Neuronal stem cell (in vitro differentiated cells): ENCODE data around the gene CMYA5.

Experiments
- DNase-seq: peaks from one replicate; pipeline ENCODE4 v3.0.0-alpha.2; 2013; ENCODE audit warnings: low spot score
- H2AFZ ChIP-seq: one replicate; pipeline ENCODE4 v1.6.1; 2013; ENCODE audit warnings: mild to moderate bottlenecking, low read length, inconsistent platforms
- H2AK5ac ChIP-seq: 2 replicates; pipeline ENCODE4 v1.6.1; 2013; ENCODE audit warnings: low read depth, mild to moderate bottlenecking, inconsistent platforms, low read length, moderate library complexity, mixed read lengths
- H2BK120ac ChIP-seq: 2 replicates; pipeline ENCODE4 v1.6.1; 2013; ENCODE audit warnings: low read depth, mild to moderate bottlenecking, inconsistent platforms, low read length, moderate library complexity, mixed read lengths
- H2BK12ac ChIP-seq: one replicate; pipeline ENCODE4 v1.6.1; 2013; ENCODE audit warnings: low read length, inconsistent platforms
- H2BK15ac ChIP-seq: 2 replicates; pipeline ENCODE4 v1.6.1; 2013; ENCODE audit warnings: mild to moderate bottlenecking, low read length, inconsistent platforms, mixed read lengths
- H2BK5ac ChIP-seq: one replicate; pipeline ENCODE4 v1.6.1; 2013; ENCODE audit warnings: inconsistent platforms, mild to moderate bottlenecking, low read length, moderate library complexity
- H3K14ac ChIP-seq: one replicate; pipeline ENCODE4 v1.6.1; 2013; ENCODE audit warnings: low read length, inconsistent platforms
- H3K18ac ChIP-seq: 2 replicates; pipeline ENCODE4 v1.6.1; 2013; ENCODE audit warnings: low read length, inconsistent platforms
- H3K23ac ChIP-seq: 2 replicates; pipeline ENCODE4 v1.6.1; 2013; ENCODE audit warnings: low read depth, mild to moderate bottlenecking, mixed read lengths, low read length, inconsistent platforms; ENCODE audit not compliant: poor library complexity
- H3K27ac ChIP-seq: replicated peaks from 3 replicates; pipeline ENCODE4 v1.5.1; 2013; ENCODE audit warnings: low read length, inconsistent platforms
- H3K27me3 ChIP-seq, 3 experiments: 2 replicates each; pipeline ENCODE4 v1.6.1; 2013; ENCODE audit warnings: low read length in 3 of 3, mild to moderate bottlenecking in 2 of 3, inconsistent platforms in 1 of 3, low read depth in 1 of 3, mixed read lengths in 1 of 3, moderate library complexity in 1 of 3; ENCODE audit not compliant: control insufficient read depth in 3 of 3, insufficient read depth in 3 of 3
- H3K36me3 ChIP-seq, 2 donors: replicated peaks in 1 of 2; 2 replicates each; pipeline ENCODE4 v1.6.1; 2013; ENCODE audit warnings: low read length in 2 of 2; ENCODE audit not compliant: control insufficient read depth in 2 of 2, insufficient read depth in 2 of 2
- H3K4ac ChIP-seq: 2 replicates; pipeline ENCODE4 v1.6.1; 2013; ENCODE audit warnings: inconsistent platforms, mild to moderate bottlenecking, low read length, moderate library complexity
- H3K4me1 ChIP-seq, 2 donors: 1 replicate in 1 of 2; 2 replicates in 1 of 2; pipeline ENCODE4 v1.6.1; 2013; ENCODE audit warnings: low read length in 2 of 2, low read depth in 1 of 2; ENCODE audit not compliant: control insufficient read depth in 2 of 2, insufficient read depth in 1 of 2
- H3K4me2 ChIP-seq: one replicate; pipeline ENCODE4 v1.6.1; 2013; ENCODE audit warnings: mild to moderate bottlenecking, low read length, inconsistent platforms; ENCODE audit not compliant: insufficient read depth, poor library complexity, severe bottlenecking
- H3K4me3 ChIP-seq, 2 donors: 2 replicates each; pipeline ENCODE4 v1.5.1; 2013; ENCODE audit warnings: low read length in 2 of 2, mild to moderate bottlenecking in 2 of 2, inconsistent platforms in 1 of 2, moderate library complexity in 1 of 2
- H3K79me1 ChIP-seq: one replicate; pipeline ENCODE4 v1.6.1; 2013; ENCODE audit warnings: low read depth, mild to moderate bottlenecking, inconsistent platforms, low read length, moderate library complexity
- H3K9ac ChIP-seq: one replicate; pipeline ENCODE4 v1.6.1; 2013; ENCODE audit warnings: mild to moderate bottlenecking, low read depth, low read length, inconsistent platforms; ENCODE audit not compliant: poor library complexity
- H3K9me3 ChIP-seq, 2 donors: replicated peaks in 1 of 2; 2 replicates each; pipeline versions ENCODE3 to v1.6.1; 2013; ENCODE audit warnings: low read length in 2 of 2, mild to moderate bottlenecking in 2 of 2, inconsistent platforms in 1 of 2, low read depth in 1 of 2, mixed read lengths in 1 of 2, moderate library complexity in 1 of 2; ENCODE audit not compliant: control insufficient read depth in 2 of 2, insufficient read depth in 1 of 2
- H4K8ac ChIP-seq: one replicate; pipeline ENCODE4 v1.6.1; 2013; ENCODE audit warnings: low read depth, mild to moderate bottlenecking, inconsistent platforms, low read length, moderate library complexity
- H4K91ac ChIP-seq: one replicate; pipeline ENCODE4 v1.6.1; 2013; ENCODE audit warnings: low read length, low read depth, mild to moderate bottlenecking, inconsistent platforms; ENCODE audit not compliant: poor library complexity
- WGBS, 2 donors: extraction: QIAGEN DNeasy Blood & Tissue Kit; methylation state at CpG; one replicate each; pipeline ENCODE4 v1.1.7; 2013; ENCODE audit warnings: missing lambda C conversion rate in 2 of 2, mixed read lengths in 1 of 2; ENCODE audit not compliant: insufficient read length in 2 of 2, insufficient replicate concordance in 1 of 2; ENCODE audit errors: extremely low coverage in 2 of 2; 5-methylcytosine and 5-hydroxymethylcytosine counted together

The CMYA5 gene

GRCh38 chr5:79699763-79700400 lies 10.2 kb downstream of the CMYA5 start:
- DNase-seq, result no peak

GRCh38 chr5:79702606-79703380 lies 13.2 kb downstream of the CMYA5 start:
- Histone ChIP-seq H3K4me1 (no peaks in the 10 kb centered on the region), H3K27ac (no peak overlapping the region), H3K4me2 (no peak overlapping the region), H3K4ac (no peak overlapping the region), H3K9me3 (peaks cover 0 to 3% of the 10 kb centered on the region in 2 donors), H3K27me3 (no peaks in the 10 kb centered on the region), H3K79me1 (no peaks in the 10 kb centered on the region), H3K14ac (no peak overlapping the region), H4K8ac (no peak overlapping the region), H3K4me3 (no peak overlapping the region), H4K91ac (no peak overlapping the region), H3K36me3 (no peaks in the 10 kb centered on the region), H2AFZ (no peak overlapping the region), H2AK5ac (no peak overlapping the region), H3K23ac (no peak overlapping the region), H2BK120ac (no peak overlapping the region), H3K9ac (no peak overlapping the region), H3K18ac (no peak overlapping the region), H2BK12ac (no peak overlapping the region), H2BK5ac (no peak overlapping the region), H2BK15ac (no peak overlapping the region)
- WGBS, 2 donors, result no CpG with 5 or more reads among the region's 3 CpGs
- DNase-seq, result no peak

More at GRCh38 chr5:79699763-79700400, 10.2 kb downstream of the CMYA5 start:
- no peak overlapping the region for H3K4ac ChIP-seq
- no peak overlapping the region for H2AK5ac ChIP-seq
- no peak overlapping the region for H3K9ac ChIP-seq
- H2AFZ ChIP-seq, result no peak overlapping the region
- H3K14ac ChIP-seq, result no peak overlapping the region
- H2BK12ac ChIP-seq, result no peak overlapping the region
- no peaks in the 10 kb centered on the region for H3K36me3 ChIP-seq
- no peaks in the 10 kb centered on the region for H3K9me3 ChIP-seq
- no peaks in the 10 kb centered on the region for H3K27me3 ChIP-seq
- H4K8ac ChIP-seq, result no peak overlapping the region
- no peak overlapping the region for H2BK15ac ChIP-seq
- no peak overlapping the region for H3K27ac ChIP-seq
- no peaks in the 10 kb centered on the region for H3K79me1 ChIP-seq
- H3K18ac ChIP-seq, result no peak overlapping the region
- H4K91ac ChIP-seq, result no peak overlapping the region
- no peak overlapping the region for H3K23ac ChIP-seq
- no CpG with 5 or more reads among the region's 4 CpGs for WGBS, 2 donors
- H3K4me2 ChIP-seq, result no peak overlapping the region
- H3K4me1 ChIP-seq, result no peaks in the 10 kb centered on the region
- H2BK120ac ChIP-seq, result no peak overlapping the region
- H2BK5ac ChIP-seq, result no peak overlapping the region
- H3K4me3 ChIP-seq, result no peak overlapping the region

- Histone ChIP-seq H2AFZ (no peak overlapping the region), H3K4me1 (no peaks in the 10 kb centered on the region), H3K23ac (no peak overlapping the region), H2BK5ac (no peak overlapping the region), H3K14ac (no peak overlapping the region), H3K4me3 (no peak overlapping the region), H3K27me3 (no peaks in the 10 kb centered on the region), H2BK15ac (no peak overlapping the region), H2AK5ac (no peak overlapping the region), H2BK12ac (no peak overlapping the region), H3K79me1 (no peaks in the 10 kb centered on the region), H3K4ac (no peak overlapping the region), H3K4me2 (no peak overlapping the region), H2BK120ac (no peak overlapping the region), H3K18ac (no peak overlapping the region), H3K9me3 (peaks cover 0 to 3% of the 10 kb centered on the region in 2 donors), H4K91ac (no peak overlapping the region), H3K9ac (no peak overlapping the region), H3K27ac (no peak overlapping the region), H3K36me3 (no peaks in the 10 kb centered on the region), H4K8ac (no peak overlapping the region)
- WGBS, 2 donors, result no CpG with 5 or more reads among the region's 1 CpG
- DNase-seq, result no peak
These were observed 13.7 kb downstream of the CMYA5 start for GRCh38 chr5:79703381-79703645.

GRCh38 chr5:79704553-79704952 lies 14.9 kb downstream of the CMYA5 start:
- Histone ChIP-seq H2AFZ (no peak overlapping the region), H3K14ac (no peak overlapping the region), H3K4me2 (no peak overlapping the region), H3K4me3 (no peak overlapping the region), H2BK120ac (no peak overlapping the region), H3K9me3 (peaks cover 0 to 3% of the 10 kb centered on the region in 2 donors), H2BK5ac (no peak overlapping the region), H3K18ac (no peak overlapping the region), H3K4me1 (no peaks in the 10 kb centered on the region), H3K27ac (no peak overlapping the region), H3K4ac (no peak overlapping the region), H4K8ac (no peak overlapping the region), H4K91ac (no peak overlapping the region), H2BK12ac (no peak overlapping the region), H3K79me1 (no peaks in the 10 kb centered on the region), H3K27me3 (no peaks in the 10 kb centered on the region), H3K36me3 (no peaks in the 10 kb centered on the region), H3K23ac (no peak overlapping the region), H3K9ac (no peak overlapping the region), H2BK15ac (no peak overlapping the region), H2AK5ac (no peak overlapping the region)
- no peak for DNase-seq
